Epidermal melanocyte (primary cell): ENCODE data around the gene GAS2.

Experiments used
- DNase-seq: peaks from one replicate; pipeline ENCODE4 v3.0.0; 2011; ENCODE audit warnings: low spot score; ENCODE audit not compliant: insufficient read length

The GAS2 gene

DNA sequence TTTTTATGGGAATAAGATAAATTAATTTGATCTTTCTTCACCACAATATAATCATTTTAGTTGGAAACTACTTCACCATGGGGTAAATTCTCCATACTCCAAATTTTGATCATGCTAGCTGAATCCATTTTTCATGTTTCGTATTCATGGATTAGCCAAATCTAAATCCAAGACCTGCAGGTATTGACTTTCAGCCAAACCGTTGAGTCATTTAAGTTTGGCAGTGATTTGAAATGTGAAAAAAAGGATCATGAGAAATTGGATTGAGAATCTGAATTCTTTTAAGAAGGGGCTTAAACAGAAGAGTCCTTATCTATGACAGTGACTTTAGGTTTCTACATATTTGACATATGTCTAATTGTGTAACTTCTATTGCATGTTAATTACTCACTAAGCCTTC lies 5.3 kb downstream of the GAS2 start:
- DNase-seq, result no peak

- DNase-seq, result no peak
These were observed 8.3 kb downstream of the GAS2 start for GRCh38 chr11:22674470-22675439.

DNA sequence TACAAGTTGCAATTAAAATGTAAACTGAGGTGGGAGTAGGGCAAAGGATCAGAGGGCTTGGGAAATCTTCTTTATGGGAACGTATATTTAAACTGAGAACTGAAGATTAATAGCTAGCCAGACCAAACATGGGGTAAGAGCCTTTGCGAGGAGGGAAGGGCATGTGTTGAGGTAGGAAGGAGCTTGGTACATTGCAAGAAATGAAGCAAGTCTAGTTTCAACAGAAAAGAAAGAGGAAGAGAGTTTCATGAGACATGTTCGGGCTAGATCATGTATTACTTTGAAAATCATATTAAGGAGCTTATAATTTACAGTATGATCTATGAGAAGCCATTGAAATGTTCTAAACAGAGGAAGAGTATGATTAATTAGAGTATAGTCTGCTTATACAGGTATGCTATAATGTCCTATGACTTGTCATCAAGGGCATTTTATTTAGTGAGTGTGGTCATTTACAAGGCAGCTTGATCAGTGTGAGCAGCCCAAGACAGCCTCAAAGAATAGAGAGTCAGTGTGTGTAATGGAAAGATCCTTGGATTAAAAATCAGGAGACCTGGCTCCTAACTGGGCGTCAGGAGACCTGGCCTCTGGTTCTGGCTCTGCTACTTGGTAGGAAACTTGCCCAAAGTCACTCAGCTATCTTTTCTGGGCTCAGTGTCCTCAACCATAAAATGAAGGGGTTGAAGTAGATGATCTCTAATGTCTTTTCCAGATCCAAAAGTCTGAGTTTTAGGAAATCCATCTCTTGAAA lies 10.9 kb downstream of the GAS2 start:
- no peak for DNase-seq

- DNase-seq, result no peak
These were observed 14.2 kb downstream of the GAS2 start for GRCh38 chr11:22680628-22681027.

DNA sequence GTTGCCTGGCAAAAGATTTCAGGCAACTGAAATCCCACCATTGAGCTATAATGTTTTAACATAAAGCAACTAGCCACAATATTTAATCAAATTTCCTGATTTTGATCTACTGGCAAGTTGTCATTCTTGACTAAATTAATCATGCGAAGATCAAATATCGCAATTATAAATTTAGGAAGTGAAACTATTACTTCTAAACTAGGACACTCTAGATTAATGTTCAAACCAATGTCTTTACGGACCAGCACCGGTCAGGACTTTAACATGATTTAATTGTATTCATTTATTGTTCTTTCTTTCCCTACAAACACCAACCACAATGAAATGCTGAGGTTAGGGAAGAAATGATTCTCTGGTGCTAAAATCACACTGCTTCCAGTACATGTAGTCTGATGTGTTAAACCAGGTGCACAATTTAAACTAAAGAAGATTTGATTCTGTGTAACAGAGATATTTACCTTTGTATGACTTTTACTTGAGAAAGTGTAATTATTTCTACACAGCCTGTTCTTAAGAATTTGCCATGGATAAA lies 14.9 kb downstream of the GAS2 start:
- no peak for DNase-seq

DNA sequence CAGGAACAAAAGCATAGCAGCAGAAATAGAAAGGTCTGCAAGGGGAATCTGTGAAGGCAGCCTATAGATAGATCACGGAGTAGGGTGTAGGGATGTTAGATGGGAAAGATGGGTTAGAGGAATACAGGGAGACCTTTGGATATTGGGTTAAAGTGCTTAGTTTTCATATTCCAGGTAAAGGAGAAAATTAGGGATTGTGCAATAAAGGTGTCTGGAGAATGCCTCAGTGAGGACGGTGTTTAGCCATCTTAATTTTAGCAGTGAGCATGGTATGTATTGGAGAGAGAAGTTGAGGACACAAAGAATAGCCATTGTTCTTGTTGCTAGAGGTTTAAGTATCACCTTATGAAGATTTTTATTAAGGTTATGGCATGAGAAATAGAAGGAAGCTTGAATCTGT lies 17.7 kb downstream of the GAS2 start:
- DNase-seq, result no peak

DNA sequence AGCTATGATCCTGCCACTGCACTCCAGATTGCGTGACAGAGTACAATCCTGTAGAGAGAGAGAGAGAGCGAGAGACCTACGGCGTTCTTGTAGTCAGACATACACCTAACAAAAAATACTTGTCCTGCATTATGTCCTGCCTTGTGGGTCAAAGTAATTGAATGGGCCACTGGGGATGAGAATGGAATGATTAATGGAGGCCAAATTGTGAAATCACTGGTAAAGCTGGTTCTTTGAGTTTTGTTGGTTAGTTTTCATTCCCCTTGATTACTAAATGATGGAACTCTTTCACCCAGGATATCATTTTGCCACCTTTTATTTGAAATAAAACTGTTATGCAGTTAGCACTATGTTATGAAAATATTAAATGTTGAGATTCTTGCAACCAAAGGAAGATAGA lies 18.7 kb downstream of the GAS2 start:
- DNase-seq, result no peak

- DNase-seq, result no peak
These were observed 22.5 kb downstream of the GAS2 start for GRCh38 chr11:22688914-22689313.

DNA sequence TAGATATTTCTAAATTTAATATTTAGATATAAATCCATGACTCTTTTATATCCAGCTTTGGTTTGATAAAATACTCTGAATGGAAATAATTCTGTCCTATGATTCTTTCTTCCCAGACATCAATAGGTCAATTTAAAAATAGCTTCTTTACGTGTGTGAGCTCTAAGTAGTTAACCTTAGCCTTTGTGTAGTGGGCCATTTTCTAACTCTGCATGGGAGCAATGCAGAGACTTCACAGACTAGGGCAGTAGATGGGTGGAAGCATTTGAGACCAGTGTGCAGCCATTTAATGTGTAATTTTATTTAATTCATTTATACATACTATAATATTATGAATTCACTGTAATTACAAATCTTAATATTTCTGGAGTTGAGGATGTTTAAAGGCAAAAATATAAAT lies 23.8 kb downstream of the GAS2 start:
- no peak for DNase-seq

DNA sequence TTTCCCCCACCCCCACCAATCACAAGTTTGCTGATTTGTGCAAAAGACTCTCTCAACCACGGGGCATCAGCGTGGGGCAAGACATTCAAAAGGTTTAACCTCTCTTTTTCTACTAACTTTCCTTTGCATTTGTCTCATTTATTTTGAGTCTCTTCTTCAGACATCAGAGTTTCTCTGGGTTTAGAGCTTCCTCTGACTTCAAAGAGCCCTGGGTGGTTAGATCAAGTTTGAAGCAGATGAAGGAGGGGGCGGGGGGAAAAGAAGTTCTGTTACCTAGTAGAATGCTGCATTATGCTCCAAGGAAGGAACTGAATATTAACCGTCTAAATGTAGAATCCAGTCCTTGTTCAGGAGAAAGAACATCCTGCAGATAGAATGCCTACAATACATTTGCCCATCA lies 24.5 kb downstream of the GAS2 start:
- no peak for DNase-seq

DNA sequence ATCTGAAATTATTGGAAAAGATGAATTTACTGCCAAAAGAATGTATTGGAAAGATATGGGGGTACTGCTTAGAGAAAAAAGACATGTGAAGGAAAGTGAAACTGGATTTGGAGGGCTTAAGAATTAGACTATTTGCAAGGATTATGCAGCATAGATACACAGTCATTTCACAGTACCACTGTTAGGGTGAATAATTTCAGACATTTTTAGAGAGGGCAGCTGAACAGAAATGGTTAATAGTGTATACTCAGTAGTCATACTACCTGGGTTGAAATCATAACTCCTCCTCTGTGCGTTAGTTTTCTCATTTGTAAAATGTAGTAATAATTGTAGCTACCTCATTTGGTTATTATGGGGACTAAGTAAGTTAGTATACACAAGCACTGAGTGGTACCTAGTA lies 33.0 kb downstream of the GAS2 start:
- no peak for DNase-seq

GRCh38 chr11:22702031-22702430 lies 35.6 kb downstream of the GAS2 start:
- DNase-seq, result no peak

DNA sequence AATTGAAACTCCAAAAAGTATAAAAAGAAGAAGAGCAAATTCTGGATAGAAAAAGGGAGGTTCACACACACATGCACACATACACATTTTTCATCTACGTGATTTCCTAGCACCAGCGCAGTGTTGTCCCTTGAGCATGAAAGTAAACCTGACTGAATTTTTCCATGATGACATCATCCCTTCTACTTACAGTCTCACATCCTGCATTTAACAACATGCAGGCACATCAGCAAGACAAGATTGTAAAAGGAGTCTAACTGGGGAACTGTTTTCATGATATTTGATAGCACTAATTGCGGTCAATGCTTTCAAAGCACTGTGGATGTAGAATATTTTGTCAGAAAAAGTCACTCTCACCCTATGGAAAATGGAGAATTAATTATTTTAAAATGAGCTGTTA lies 36.6 kb downstream of the GAS2 start:
- no peak for DNase-seq

DNA sequence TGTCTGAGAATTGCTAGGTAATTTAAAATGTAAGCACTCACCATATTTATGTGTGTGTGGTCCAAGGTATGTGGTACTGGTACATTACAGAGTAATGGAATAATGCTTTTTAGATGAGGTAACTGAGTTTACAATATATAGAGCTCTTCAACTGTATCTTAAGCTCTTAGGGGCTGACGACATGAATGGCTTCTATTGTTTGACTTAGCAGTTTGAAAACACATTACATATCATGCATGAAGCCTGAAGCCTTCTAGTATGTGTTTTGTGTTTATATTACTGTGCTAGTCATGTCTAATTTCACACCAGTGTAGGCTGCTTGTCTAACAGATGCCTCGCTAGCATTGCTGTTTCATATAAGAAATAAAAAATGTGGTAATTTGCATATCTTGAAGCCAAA lies 37.2 kb downstream of the GAS2 start:
- DNase-seq, result no peak

GRCh38 chr11:22707119-22707899 lies 40.9 kb downstream of the GAS2 start:
- DNase-seq, result no peak

- DNase-seq, result no peak
These were observed 44.8 kb downstream of the GAS2 start for GRCh38 chr11:22711071-22711770.

DNA sequence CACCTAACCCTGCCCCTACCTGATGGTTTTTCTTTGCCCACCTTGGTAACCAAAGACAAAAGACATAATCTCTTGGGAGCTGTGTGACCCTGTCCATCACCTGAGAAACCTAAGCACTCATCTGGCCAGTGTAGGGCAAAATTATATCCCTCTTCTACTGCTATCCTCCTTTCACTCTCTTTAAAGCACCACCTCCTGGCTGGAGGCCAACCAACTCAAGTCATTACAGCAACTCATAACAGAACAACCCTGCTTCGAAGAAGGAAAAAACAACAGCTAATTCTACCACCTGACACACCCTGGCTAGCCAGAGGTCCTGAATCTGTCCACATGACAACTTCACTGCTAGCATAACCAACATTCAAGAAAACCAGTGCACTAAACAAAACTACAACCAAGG lies 45.5 kb downstream of the GAS2 start:
- DNase-seq, result no peak

DNA sequence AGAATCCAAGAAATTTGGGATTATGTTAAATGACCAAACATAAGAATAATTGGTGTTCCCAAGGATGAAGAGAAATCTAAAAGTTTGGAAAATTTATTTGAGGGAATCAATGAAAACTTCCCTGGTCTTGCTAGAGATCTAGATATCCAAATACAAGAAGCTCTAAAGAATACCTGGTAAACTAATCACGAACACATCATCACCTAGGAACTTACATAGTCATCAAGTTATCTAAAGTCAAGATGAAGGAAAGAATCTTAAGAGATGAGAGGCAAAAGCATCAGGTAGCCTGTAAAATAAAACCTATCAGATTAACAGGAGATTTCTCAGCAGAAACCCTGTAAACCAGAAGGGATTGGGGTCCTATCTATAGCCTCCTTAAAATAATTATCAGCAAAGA lies 46.9 kb downstream of the GAS2 start:
- DNase-seq, result no peak

- DNase-seq, result no peak
These were observed 49.6 kb downstream of the GAS2 start for GRCh38 chr11:22715971-22716370.

DNA sequence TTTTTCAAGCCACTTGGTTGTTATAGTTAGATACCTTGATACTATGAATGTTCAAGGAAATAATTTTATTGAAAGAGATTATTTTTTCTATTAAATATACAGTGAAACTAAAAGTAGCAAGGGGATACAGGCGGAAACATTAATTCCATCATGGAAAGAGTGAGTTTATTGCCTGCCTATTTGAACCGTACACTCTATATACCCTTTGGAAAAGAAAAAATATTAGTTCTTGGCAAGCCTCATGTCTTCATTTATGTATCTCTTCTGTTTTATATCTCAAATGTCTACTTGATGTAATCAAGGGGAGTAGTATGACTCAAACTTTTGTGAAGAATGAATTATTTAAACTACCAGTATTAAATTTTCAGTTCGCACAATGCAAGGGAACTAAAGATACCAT lies 54.0 kb downstream of the GAS2 start:
- no peak for DNase-seq

DNA sequence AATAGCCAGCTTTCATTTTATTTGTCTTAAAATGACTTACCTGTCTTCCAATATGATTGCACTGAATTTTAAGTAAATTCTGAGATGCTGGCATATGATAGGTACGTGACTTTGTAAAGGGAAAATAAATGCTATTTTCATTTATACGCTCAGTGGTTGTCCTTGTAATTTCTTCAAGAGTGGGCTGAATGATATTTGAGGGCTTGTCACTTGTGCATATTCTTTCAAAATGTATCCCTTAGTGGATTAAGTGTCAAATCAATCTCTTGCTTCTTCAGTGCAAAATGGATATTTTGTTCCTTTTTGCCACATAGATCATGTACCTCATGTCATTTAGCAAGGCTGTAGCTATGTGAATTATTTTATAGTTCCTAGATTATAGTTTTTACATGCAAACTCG lies 56.9 kb downstream of the GAS2 start:
- no peak for DNase-seq
